ENCODE data around the gene PPM1G.

GRCh38 chr2:27370026-27370815 lies 39.2 kb downstream of the PPM1G start, which contains the start of the genes EIF2B4 and SNX17:
- no peak for TF ChIP-seq GATA3 (IDR thresholded peaks at IDR 0.05; ENCODE audit: low read depth, low read length)
- no peak; the same call in 1 of the 2 replicates for TF ChIP-seq GATA2 (IDR thresholded peaks at IDR 0.05; ENCODE audit: low read depth, low read length)

All from SH-SY5Y (cell line).